SK-N-SH treated with all-trans-retinoic acid at 6 μM for 48 hours (cell line): ENCODE measurements around the gene DNTT.

ENCODE experiments used
- ARNTL ChIP-seq: fragments of 450-650 bp; formaldehyde crosslinking; IDR thresholded peaks from 2 replicates; pipeline ENCODE4 v1.5.0; 2020; ENCODE audit warnings: low read depth, mild to moderate bottlenecking, moderate library complexity, borderline replicate concordance
- BACH2 ChIP-seq: fragments of 250-450 bp; sonication (Bioruptor Pico); IDR thresholded peaks from 2 replicates; pipeline ENCODE4 v1.9.0; 2021; ENCODE audit warnings: mild to moderate bottlenecking, borderline replicate concordance
- CSDC2 ChIP-seq: fragments of 250-450 bp; sonication (Bioruptor Pico); IDR thresholded peaks from 2 replicates; pipeline ENCODE4 v1.5.0; 2020; ENCODE audit warnings: mild to moderate bottlenecking, moderate library complexity
- PATZ1 ChIP-seq: fragments of 250-450 bp; sonication (Bioruptor Pico); IDR thresholded peaks from 2 replicates; pipeline ENCODE4 v1.8.0; 2020; ENCODE audit warnings: mild to moderate bottlenecking, moderate library complexity, borderline replicate concordance
- POU6F1 ChIP-seq: fragments of 250-450 bp; sonication (Bioruptor Pico); IDR thresholded peaks from 2 replicates; pipeline ENCODE4 v1.8.0; 2021; ENCODE audit warnings: low read depth, mild to moderate bottlenecking, moderate library complexity, borderline replicate concordance
- PPARA ChIP-seq: fragments of 250-450 bp; sonication (Bioruptor Pico); IDR thresholded peaks from 2 replicates; pipeline ENCODE4 v1.5.0; 2020; ENCODE audit warnings: mild to moderate bottlenecking, borderline replicate concordance
- SNAI2 ChIP-seq: fragments of 250-450 bp; sonication (Bioruptor Pico); IDR thresholded peaks from 2 replicates; pipeline ENCODE4 v1.5.0; 2020; ENCODE audit warnings: mild to moderate bottlenecking, moderate library complexity
- TOX ChIP-seq: fragments of 250-450 bp; sonication (Bioruptor Pico); IDR thresholded peaks from 2 replicates; pipeline ENCODE4 v1.8.0; 2021; ENCODE audit warnings: mild to moderate bottlenecking, moderate library complexity, borderline replicate concordance
- ZFP3 ChIP-seq: fragments of 250-450 bp; sonication (Bioruptor Pico); IDR thresholded peaks from 2 replicates; pipeline ENCODE4 v1.5.0; 2020; ENCODE audit warnings: mild to moderate bottlenecking, moderate library complexity
- ZFP30 ChIP-seq: fragments of 450-650 bp; formaldehyde crosslinking; IDR thresholded peaks from 2 replicates; pipeline ENCODE4 v1.5.0; 2022; ENCODE audit warnings: mild to moderate bottlenecking, moderate library complexity

GRCh38 chr10:96267234-96267705 is 37.0 kb upstream of the DNTT start:
- TF ChIP-seq BACH2 (no peak), ARNTL (CRISPR knock-in tag) (no peak), ZFP30 (CRISPR knock-in tag) (no peak), ZFP3 (CRISPR knock-in tag) (no peak), PPARA (no peak), SNAI2 (CRISPR knock-in tag) (no peak), PATZ1 (CRISPR knock-in tag) (no peak), CSDC2 (CRISPR knock-in tag) (no peak), TOX (CRISPR knock-in tag) (no peak), POU6F1 (CRISPR knock-in tag) (no peak)
